Skeletal muscle tissue (tissue), 4 donors: Measurements from ENCODE around the gene ZFP62. TPM values are rescaled to one million over a fixed set of nuclear protein-coding genes. Genes with fewer than 3 reads are reported as not detected.
A peak's percentile ranks its signal among the peaks of the same experiment; 100 is the strongest.

ENCODE experiments used
- H3K27ac ChIP-seq: one replicate; pipeline ENCODE4 v1.7.0; 2013; ENCODE audit warnings: mild to moderate bottlenecking, low read depth, low read length, inconsistent platforms
- H3K27me3 ChIP-seq, 3 donors: one replicate each; pipeline ENCODE4 v1.7.0; 2013; ENCODE audit warnings: low read length in 3 of 3; ENCODE audit not compliant: control insufficient read depth in 3 of 3, insufficient read depth in 3 of 3
- H3K36me3 ChIP-seq, 3 donors: one replicate each; pipeline ENCODE4 v1.7.0; 2013; ENCODE audit warnings: low read length in 3 of 3; ENCODE audit not compliant: control insufficient read depth in 3 of 3, insufficient read depth in 3 of 3
- H3K4me1 ChIP-seq, 3 donors: one replicate each; pipeline ENCODE4 v1.7.0; 2013; ENCODE audit warnings: low read length in 3 of 3, mild to moderate bottlenecking in 3 of 3; ENCODE audit not compliant: control insufficient read depth in 3 of 3, insufficient read depth in 3 of 3
- H3K4me3 ChIP-seq, 3 donors: one replicate each; pipeline ENCODE4 v1.7.0; 2013; ENCODE audit warnings: low read length in 3 of 3
- H3K9ac ChIP-seq, 3 donors: one replicate each; pipeline ENCODE4 v1.7.0; 2013; ENCODE audit warnings: low read length in 3 of 3, mild to moderate bottlenecking in 3 of 3, moderate library complexity in 2 of 3, low read depth in 1 of 3
- H3K9me3 ChIP-seq, 3 donors: one replicate each; pipeline ENCODE4 v1.7.0; 2013; ENCODE audit warnings: low read length in 3 of 3; ENCODE audit not compliant: control insufficient read depth in 3 of 3
- total RNA-seq: library from RNA; depleted of rRNA; stranded (reverse); fragments of >200 nt; gene quantifications from one replicate; pipeline ENCODE4 v1.2.3, GENCODE V29; 2014
- donor health status: Osteomylitis.

ZFP62 gene
- total RNA-seq, 1 donor from 2014 or later, result 16.2 TPM

DNA sequence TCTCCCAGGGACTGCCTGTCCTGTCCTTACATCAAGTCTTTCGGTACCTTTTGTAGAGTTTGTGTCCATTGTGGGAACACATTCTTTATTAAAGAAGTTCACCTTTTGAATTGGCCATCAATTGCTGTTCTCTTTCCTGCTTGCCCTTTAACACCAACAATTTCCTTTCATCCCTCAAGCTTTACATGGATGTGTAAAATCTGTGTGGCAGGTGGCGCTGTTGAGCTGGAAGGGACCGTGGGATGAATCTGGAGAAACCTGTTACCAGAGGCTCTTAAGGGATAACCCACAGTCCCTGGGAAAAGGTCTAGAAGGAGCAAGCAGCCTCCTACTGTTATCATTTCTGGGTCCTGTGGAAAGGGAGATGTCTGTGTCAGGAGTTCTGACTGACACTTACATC, 7.9 kb upstream of the ZFP62 start:
- H3K4me1 ChIP-seq, result no peaks in the 10 kb centered on the region
- H3K4me3 ChIP-seq, result no peak overlapping the region
- no peaks in the 10 kb centered on the region for H3K27me3 ChIP-seq
- no peaks in the 10 kb centered on the region for H3K9me3 ChIP-seq
- no peak overlapping the region for H3K27ac ChIP-seq
- no peaks in the 10 kb centered on the region for H3K36me3 ChIP-seq
- no peak overlapping the region for H3K9ac ChIP-seq

- Histone ChIP-seq H3K9ac (no peak overlapping the region), H3K36me3 (no peaks in the 10 kb centered on the region), H3K27ac (no peak overlapping the region), H3K9me3 (no peaks in the 10 kb centered on the region), H3K4me1 (no peaks in the 10 kb centered on the region), H3K4me3 (no peak overlapping the region), H3K27me3 (no peaks in the 10 kb centered on the region)
These were observed 5.9 kb upstream of the ZFP62 start for GRCh38 chr5:180866985-180867384.

GRCh38 chr5:180865981-180866695, 5.1 kb upstream of the ZFP62 start:
- H3K27ac ChIP-seq, result no peak overlapping the region

DNA sequence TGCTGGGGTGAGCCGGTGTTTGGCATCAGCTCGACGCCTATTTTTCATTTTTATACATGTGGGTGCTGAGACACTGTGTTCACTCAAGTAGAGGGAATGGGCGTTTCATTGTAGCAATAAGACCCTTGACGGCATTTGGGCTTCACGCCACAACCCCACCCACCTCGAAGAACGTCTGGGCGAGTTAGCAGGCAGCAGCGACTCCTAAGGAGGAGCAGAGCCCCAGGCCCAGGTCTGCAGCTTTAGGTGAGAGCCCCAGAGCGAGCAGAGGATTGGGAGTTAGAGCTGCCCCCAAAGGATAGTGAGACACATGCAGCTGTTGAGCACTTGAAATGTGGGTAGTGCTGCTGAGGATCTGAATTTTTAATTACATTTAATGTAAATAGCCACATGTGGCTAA, 1.6 kb upstream of the ZFP62 start:
- H3K4me1 ChIP-seq, result peaks cover 6 to 11% (median 8%) of the 10 kb centered on the region in 3 donors
- H3K27ac ChIP-seq, result no peak overlapping the region
- no peak overlapping the region for H3K4me3 ChIP-seq
- no peaks in the 10 kb centered on the region for H3K27me3 ChIP-seq
- H3K9me3 ChIP-seq, result no peaks in the 10 kb centered on the region
- H3K9ac ChIP-seq, result no peak overlapping the region
- peaks cover 0 to 6% (median 5%) of the 10 kb centered on the region in 3 donors for H3K36me3 ChIP-seq

More at GRCh38 chr5:180865981-180866695, 5.1 kb upstream of the ZFP62 start:
- no peak overlapping the region for H3K4me3 ChIP-seq
- no peak overlapping the region for H3K9ac ChIP-seq
- no peaks in the 10 kb centered on the region for H3K4me1 ChIP-seq
- no peaks in the 10 kb centered on the region for H3K36me3 ChIP-seq
- H3K9me3 ChIP-seq, result no peaks in the 10 kb centered on the region
- H3K27me3 ChIP-seq, result no peaks in the 10 kb centered on the region

DNA sequence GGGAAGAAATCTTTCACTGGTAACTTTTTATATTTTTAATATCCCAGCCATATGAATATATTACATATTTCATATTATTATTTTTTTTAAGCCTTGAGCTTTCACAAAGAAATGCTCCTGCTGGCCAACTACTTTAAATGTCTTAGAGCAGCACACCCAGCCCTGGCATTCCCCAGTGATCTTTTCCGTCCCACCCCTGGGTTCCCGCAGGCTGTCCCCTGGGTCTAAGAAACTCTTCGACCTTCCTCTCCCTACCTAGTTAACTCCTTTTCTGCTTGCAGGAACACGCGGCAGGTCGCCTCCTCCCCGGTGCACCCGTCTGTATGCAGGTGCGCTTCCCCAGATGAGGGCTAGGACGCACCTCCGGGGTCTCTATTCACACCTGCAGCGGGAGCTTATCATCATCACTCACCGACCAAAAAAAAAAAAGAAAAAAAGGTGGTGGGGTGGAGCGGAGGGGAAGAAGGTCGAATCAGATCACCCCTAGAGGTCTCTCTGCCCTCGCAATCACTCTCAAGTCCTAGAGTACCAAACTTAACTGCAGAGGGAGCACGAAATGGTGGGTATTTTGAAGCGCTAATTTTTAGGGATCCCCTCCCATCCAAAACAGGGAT, 696 bp downstream of the ZFP62 start:
- H3K9ac ChIP-seq, result peak overlapping the region; percentile 96 to 97 (median 97)
- H3K27me3 ChIP-seq, result no peaks in the 10 kb centered on the region
- peaks cover 3 to 16% (median 10%) of the 10 kb centered on the region in 3 donors for H3K36me3 ChIP-seq

GRCh38 chr5:180858586-180858985, 2.5 kb downstream of the ZFP62 start:
- Histone ChIP-seq H3K4me1 (peaks cover 6 to 11% (median 8%) of the 10 kb centered on the region in 3 donors), H3K9me3 (no peaks in the 10 kb centered on the region), H3K4me3 (no peak overlapping the region), H3K27me3 (no peaks in the 10 kb centered on the region), H3K36me3 (peaks cover 3 to 18% (median 10%) of the 10 kb centered on the region in 3 donors), H3K27ac (no peak overlapping the region), H3K9ac (no peak overlapping the region)

More for the DNA sequence above, 696 bp downstream of the ZFP62 start:
- peaks cover 6 to 11% (median 8%) of the 10 kb centered on the region in 3 donors for H3K4me1 ChIP-seq
- peak overlapping the region; percentile 94 to 98 (median 95) for H3K4me3 ChIP-seq
- H3K9me3 ChIP-seq, result no peaks in the 10 kb centered on the region
- H3K27ac ChIP-seq, result peak overlapping the region; percentile 80

DNA sequence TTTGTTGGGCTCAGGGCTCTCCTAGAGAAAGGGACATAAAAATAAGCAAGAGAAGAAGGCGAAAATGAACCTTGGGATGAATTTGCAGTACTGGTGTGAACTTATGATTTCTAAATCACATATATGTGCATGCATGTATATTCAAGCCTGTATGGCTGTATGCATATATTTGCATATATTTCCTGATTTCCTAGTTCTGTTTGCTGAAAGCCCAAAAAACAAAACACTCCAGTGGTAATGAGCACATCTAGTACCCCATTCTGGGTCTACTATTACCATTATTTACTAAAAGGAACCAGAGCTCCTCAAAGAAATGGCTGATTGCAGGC, 7.3 kb downstream of the ZFP62 start:
- Histone ChIP-seq H3K4me3 (no peak overlapping the region), H3K27me3 (no peaks in the 10 kb centered on the region), H3K27ac (no peak overlapping the region), H3K9me3 (no peaks in the 10 kb centered on the region), H3K9ac (no peak overlapping the region), H3K4me1 (no peaks in the 10 kb centered on the region), H3K36me3 (peaks cover 19 to 42% (median 37%) of the 10 kb centered on the region in 3 donors)

- Histone ChIP-seq H3K4me3 (no peak overlapping the region), H3K9ac (no peak overlapping the region), H3K4me1 (no peaks in the 10 kb centered on the region), H3K36me3 (peaks cover 22 to 38% (median 37%) of the 10 kb centered on the region in 3 donors), H3K27ac (no peak overlapping the region), H3K9me3 (no peaks in the 10 kb centered on the region), H3K27me3 (no peaks in the 10 kb centered on the region)
These were observed 7.8 kb downstream of the ZFP62 start for GRCh38 chr5:180853121-180853847.

GRCh38 chr5:180852495-180852894, 8.6 kb downstream of the ZFP62 start:
- Histone ChIP-seq H3K4me1 (no peaks in the 10 kb centered on the region), H3K36me3 (peaks cover 22 to 38% (median 37%) of the 10 kb centered on the region in 3 donors), H3K4me3 (no peak overlapping the region), H3K9ac (no peak overlapping the region), H3K9me3 (no peaks in the 10 kb centered on the region), H3K27ac (no peak overlapping the region), H3K27me3 (no peaks in the 10 kb centered on the region)
